ENCODE measurements around the gene NUMB. TPM values are rescaled to one million over a fixed set of nuclear protein-coding genes. Genes with fewer than 3 reads are reported as not detected.

Gene NUMB
- total RNA-seq, 4 donors from 2014 or later = 105 to 125 (median 117) TPM

- peak; percentile 53 to 71 (median 56) for DNase-seq
- Histone ChIP-seq H3K4me1 (peaks cover 0 to 8% (median 0%) of the 10 kb centered on the region in 4 donors), H3K9me3 (no peaks in the 10 kb centered on the region), H3K27ac (peak overlapping the region in 1 of 4 donors; percentile 46), H3K36me3 (peaks cover 0 to 14% (median 0%) of the 10 kb centered on the region in 3 donors), H3K4me3 (peak overlapping the region; percentile 25 to 46 (median 34)), H3K27me3 (no peaks in the 10 kb centered on the region)
- TF ChIP-seq POLR2A (IDR thresholded peaks at IDR 0.05) (no peak), CTCF (IDR thresholded peaks at IDR 0.05) (no peak)
These were observed 188.4 kb downstream of the NUMB start for GRCh38 chr14:73269729-73270531.

- no peak overlapping the region for H3K4me3 ChIP-seq
- H3K27ac ChIP-seq = no peak overlapping the region
- no peaks in the 10 kb centered on the region for H3K36me3 ChIP-seq
- DNase-seq = peak in 2 of 3 donors; percentile 17 to 39
- no peak for TF ChIP-seq POLR2A (IDR thresholded peaks at IDR 0.05)
- no peak for TF ChIP-seq CTCF (IDR thresholded peaks at IDR 0.05)
- H3K4me1 ChIP-seq = peaks cover 0 to 8% (median 0%) of the 10 kb centered on the region in 4 donors
- H3K9me3 ChIP-seq = no peaks in the 10 kb centered on the region
- H3K27me3 ChIP-seq = no peaks in the 10 kb centered on the region
These were observed 190.9 kb downstream of the NUMB start for GRCh38 chr14:73267474-73267873.

- H3K4me1 ChIP-seq = peaks cover 0 to 8% (median 0%) of the 10 kb centered on the region in 4 donors
- TF ChIP-seq POLR2A (IDR thresholded peaks at IDR 0.05) (no peak), CTCF (IDR thresholded peaks at IDR 0.05) (no peak)
- no peaks in the 10 kb centered on the region for H3K27me3 ChIP-seq
- H3K9me3 ChIP-seq = no peaks in the 10 kb centered on the region
- no peak overlapping the region for H3K27ac ChIP-seq
- peak in 1 of 3 donors; percentile 39 for DNase-seq
- H3K36me3 ChIP-seq = no peaks in the 10 kb centered on the region
- no peak overlapping the region for H3K4me3 ChIP-seq
These were observed 192.0 kb downstream of the NUMB start for GRCh38 chr14:73266317-73266716.

- Histone ChIP-seq H3K36me3 (no peaks in the 10 kb centered on the region), H3K9me3 (no peaks in the 10 kb centered on the region)
These were observed 192.7 kb downstream of the NUMB start for GRCh38 chr14:73265721-73266046.

More at GRCh38 chr14:73265721-73266046, 192.7 kb downstream of the NUMB start:
- Histone ChIP-seq H3K27me3 (no peaks in the 10 kb centered on the region), H3K4me1 (peaks cover 0 to 8% (median 0%) of the 10 kb centered on the region in 4 donors), H3K4me3 (no peak overlapping the region), H3K27ac (no peak overlapping the region)
- TF ChIP-seq CTCF (IDR thresholded peaks at IDR 0.05) = no peak
- TF ChIP-seq POLR2A (IDR thresholded peaks at IDR 0.05) = no peak
- DNase-seq = no peak
